AML-193 (cell line): ENCODE results near the gene RASAL3.
"Not testable (repeated sequence)": the region's sequence is repeated elsewhere in the genome, so short reads cannot be mapped to it uniquely, and the experiment has no call there.

Source experiments
- DNase-seq, 2 experiments: peaks; one replicate each; lab custom pipeline; 2025; lab: John Stamatoyannopoulos, UW

RASAL3 gene

DNA sequence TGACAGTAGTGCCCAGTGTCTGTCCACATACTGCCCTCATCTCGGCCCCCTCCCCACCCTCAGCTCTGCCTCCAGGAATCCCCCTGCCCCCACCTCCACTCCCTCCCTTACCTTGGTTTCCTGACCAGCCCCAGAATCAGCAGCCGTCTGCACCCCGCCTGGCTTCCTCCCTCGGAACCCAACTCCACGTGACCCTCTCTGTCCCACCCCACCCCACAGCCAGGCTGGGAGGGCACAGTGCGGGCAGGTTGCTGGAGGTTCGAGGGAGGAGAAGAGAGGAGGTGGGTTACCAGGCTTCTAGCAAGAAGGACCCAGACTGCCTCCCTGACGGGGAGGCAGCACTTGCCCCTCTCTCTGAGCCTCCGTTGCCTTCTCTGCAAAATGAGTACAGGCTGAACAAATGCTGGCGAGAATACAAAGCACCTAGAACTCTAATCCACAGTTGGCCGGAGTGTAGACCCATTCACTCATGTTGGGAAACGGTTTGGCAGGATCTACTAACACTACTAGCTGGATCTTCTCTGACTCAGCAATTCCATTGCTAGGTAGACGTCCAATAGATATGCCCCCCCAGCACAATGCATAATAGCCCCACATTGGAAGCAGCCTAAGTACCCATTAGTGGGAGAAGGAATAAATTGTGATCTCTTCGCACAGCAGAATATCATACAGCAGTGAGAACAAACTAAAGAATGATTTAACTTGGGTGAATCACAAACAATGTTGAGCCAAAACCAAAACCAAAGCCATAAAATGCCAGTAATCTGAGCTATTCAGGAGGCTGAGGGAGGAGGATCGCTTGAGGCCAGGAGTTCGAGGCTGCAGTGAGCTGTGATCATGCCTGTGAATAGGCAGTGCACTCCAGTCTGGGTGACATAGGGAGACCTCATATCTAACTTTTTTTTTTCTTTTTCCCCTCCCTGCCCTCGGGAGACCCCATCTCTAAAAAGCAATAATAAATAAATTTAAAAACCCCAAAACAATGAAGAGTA, at the start of gene RASAL3:
TSS of gene RASAL3 (minus strand) at position 151 of the 992 bp plus-strand sequence. CDS start 186 bp downstream, outside the sequence.
- DNase-seq: peak; percentile 26 to 40

DNA sequence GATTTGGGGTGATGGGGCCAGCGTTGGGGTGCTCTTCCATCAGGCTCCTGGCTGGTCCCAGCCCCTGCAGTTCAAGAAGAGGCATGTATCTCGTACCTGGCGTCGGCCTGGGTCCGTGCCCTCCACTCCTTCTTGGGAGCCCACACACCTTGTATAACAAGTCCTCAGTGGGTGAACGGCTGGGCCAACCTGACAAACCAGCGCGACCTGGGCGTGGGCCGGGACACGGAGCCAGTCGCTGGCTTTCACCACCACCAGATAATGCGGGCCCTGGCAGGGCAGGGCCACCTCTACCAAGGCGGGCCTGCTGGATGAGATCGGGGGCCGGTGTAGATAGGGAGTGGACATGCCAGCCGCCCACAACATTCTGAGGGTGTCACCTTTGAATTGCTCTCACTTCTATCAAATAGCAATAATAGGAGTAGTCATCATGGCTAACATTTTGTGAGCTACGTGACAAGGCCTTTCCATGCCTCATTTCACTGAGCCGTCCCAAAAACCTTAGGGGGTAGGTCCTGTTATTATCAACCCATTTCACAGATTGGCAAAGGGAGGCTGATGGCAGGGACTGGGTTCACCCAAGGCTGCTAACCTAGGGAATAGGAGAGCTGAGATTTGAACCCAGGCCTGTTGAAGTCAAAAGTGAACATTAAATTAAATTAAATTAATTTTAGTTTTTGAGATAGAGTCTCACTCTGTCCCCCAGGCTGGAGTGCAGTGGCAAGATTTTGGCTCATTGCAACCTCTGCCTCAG, 47.5 kb upstream of the RASAL3 start:
- no peak for DNase-seq

DNA sequence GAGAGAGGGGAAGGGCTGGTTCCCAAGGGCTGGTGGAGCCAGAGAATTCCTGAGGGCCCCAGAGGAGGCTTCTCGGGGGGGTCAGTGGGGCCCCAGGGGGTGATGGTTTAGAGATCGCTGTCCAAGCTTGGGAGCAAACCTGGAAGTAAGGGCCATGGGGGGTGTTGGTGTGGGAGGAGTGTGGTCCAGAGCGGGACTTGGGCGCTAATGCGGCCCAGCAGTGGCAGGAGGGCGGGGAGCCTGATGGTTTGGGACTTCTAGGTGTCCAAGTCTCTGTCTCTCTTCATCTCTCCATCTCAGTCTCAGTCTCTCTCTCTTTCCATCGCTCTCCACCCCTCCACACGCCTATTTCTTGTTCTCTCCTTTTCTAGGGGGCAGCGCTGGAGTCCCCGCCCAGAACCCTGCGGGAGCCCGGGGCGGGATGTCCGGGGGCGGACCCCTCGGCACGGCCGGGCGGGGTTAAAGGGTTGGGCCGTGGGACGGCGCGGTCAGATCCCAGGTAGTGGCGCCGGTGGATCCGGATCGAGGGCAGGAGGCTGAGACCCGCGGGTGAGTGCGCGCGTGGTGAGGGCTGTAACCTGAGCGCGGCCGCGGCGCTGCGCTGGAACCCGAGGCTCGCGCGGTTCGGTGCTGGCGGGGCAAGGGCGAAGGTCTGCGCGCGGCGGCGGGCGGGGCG, 43.8 kb upstream of the RASAL3 start, which contains the start of gene CYP4F22:
TSS of gene CYP4F22 (plus strand) at position 491 of the 676 bp plus-strand sequence. CDS start 16,812 bp downstream, outside the sequence.
- no peak for DNase-seq

DNA sequence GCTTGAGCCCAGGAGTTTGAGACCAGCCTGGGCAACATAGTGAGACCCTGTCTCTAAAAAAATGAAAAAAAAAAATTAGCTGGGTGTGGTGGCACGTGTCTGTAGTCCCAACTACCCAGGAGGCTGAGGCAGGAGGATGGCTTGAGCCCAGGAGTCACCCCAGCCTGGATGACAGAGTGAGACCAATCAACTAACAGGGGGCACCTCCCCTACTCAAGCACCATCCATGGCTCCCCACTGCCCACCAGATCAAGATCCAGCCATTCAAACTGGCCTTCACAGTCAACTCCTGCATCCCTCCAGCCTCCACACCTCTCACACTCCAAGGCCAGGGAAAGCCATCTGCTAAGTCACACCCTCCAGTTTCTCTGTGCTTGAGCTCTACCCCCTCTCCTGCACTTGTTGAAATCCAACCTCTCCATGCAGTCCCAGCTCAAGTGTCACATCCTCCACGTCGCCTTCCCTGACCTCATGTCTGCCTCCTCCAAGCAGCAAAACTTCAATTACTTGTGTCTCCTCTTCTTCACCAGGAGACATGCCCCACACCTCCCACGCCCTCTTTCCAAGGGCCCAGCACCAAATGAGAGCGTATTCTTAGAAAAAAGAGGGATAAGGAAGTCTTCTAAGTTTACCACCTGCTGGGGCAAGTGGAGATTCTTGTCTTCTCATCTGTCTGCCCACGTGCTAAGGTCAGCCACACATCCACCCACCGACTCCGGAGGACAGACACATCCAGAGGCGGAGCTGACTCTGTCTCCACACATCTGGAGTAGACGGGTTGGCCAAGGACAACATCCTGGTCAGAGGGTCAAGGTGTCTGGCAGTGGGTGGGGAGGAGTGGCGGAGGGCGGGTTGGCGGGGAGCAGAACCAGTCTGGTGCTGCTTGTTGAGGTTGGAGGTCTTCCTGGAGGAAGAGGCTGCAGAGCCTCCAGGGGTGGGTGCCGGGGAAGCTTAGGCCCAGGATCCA, 43.0 kb upstream of the RASAL3 start:
- no peak for DNase-seq

DNA sequence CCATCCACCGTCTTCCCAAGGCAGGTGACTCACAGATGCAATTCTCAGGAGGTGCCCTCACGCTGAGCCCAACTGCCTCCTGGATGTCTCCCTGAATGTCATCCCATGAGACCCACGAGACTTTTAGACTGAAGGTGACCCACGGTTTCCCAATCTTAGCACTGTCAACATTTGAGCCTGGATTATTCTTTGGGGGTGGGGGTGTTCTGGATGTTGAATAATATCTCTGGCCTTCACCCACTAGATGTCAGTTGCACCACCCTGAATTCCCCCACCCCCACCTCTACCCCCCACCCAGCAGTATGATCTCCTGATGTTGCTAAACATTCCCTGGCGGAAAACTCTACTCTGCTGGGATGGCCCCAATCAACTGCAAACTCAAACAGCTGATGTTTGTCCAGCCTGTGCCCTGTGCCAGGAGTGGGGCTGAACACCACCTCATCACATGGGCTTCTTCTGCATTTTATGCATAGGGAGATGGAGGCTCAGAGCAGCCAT, 41.8 kb upstream of the RASAL3 start:
- DNase-seq: no peak

DNA sequence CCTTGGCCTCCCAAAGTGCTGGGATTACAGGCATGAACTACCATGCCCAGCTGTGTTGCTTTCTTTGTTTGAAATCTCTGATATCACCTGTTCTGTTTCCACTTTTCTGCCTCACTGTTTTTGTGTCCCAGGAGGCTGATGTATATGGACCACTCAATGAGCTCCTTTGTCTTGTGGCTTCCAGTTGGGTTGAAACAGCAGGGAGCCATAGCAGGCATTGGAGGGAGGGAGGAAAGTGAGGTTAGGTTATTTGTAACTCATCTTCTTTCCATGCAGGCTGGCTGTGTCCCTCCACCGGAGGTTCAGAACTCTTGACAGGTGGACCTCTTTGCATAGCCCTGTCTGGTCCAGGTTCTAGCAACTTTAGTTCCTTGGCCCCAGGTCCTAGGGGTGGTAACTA, 37.9 kb upstream of the RASAL3 start:
- no peak for DNase-seq

DNA sequence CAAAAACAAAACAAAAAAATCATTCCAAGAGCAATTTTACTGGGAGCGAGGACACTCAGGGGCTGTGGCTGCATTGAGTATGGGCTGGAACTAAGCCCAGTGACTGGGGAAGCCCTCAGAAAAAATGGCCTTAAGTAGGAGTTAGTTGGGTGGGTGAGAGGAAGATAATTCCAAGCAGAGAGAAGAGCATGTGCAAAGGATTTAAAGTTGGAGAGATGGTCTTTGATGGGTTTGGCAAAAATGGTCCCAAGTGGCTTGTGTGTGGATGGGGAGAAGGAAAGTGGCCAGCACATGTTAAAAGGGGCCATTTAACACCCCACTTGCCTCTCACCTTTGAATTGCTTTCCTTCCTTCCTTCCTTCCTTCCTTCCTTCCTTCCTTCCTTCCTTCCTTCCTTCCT, 37.3 kb upstream of the RASAL3 start:
- DNase-seq: no peak

DNA sequence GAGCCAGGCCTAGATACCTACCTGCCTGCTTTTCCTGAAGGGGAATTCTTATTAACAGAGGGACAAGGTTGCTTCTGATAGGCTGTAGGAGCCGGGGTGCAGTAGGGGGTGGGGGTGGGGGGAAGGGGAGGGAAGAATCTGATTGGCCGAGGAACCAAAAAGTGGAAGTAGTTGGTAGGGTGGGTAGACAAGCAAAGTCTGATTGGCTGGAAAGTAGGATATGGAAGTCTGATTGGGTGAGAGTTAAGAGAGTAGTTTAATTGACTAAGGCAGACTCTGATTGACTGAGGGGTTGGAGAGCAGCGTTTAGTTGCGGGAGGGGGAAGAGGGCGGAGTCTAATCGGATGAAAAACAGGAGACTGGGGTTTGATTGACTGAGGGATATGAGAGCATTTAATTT, 34.6 kb upstream of the RASAL3 start:
- DNase-seq: no peak

DNA sequence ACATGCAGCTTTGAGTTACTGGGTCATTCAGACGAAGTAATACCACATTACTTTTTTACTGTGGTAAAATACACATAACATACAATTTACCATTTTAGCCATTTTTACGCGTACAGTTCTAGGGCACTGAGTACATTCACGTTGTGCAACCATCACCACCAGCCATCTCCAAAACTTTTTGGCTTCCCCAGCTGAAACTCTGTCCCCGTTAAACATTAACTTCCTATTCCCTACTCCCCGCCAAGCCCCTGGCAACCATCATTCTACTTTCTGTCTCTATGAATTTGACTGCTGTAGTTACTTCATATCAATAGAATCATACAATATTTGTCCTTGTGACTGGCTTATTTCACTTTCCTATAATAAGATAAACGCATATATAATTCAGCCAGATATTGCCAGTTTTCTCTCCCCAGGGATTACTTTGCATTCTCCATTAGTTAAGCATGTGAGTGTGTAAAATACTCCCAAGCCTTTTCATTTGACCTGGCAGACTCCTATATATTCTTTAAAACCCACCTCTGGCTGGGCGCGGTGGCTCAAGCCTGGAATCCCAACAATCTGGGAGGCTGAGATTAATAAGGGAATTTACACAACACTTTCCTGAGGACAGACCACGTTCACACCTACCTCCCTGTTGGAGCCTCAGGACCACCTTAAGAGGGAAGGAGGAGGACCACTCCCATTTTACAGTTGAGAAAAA, 34.0 kb upstream of the RASAL3 start:
- DNase-seq: no peak

DNA sequence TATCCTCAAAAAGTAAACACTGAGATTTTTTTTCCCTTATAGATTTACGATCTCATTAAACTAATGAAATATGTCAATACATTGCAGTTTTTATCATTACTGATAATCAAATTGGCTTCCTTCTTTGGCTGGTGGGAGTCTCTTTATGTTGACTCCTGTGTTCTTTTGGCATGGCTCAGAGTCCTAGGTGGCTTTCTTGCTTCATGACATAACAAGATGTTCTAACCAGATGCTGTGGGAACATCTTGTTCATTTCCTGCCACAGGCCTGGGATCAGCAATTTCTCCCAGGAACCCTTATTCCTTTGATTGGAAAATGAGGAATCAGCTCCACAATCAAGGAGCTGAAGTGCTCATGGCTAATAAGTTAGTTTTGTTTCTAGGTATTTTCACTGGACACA, 30.8 kb upstream of the RASAL3 start:
- no peak for DNase-seq

DNA sequence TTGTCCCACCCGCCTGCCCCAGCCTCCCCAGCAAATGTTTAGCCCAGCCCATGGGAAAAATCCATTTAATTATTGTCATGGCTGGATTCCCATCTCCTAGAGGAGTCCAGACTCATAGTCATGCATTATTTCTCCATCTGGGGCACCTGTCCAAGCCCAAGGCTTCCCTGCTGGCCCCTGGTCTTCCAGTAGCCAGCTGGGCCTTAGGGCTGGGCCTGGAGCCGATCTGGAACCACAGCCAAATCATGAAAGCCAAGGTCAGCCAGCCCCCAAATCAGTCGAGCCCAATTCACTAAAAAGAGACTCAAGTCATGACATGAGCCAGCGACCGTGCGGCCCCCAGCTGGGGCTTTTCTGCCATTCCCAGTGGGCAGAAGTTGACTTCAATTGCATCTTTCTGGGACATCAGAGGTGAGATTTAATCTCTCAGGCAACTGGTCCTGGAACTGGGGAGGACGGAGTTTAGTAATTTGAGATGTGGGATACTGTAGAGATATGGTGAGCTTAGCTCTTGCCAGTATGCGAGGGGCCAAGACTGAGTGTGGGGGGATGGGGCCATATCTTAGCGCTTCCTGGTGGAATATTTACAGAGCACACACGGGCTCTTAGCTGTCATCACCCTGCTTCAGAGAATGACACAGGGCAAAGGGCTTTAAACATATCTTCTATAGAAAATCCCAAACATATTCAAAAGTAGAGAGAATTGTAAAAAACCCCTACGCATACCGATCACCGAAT, 24.3 kb upstream of the RASAL3 start:
- no peak for DNase-seq

DNA sequence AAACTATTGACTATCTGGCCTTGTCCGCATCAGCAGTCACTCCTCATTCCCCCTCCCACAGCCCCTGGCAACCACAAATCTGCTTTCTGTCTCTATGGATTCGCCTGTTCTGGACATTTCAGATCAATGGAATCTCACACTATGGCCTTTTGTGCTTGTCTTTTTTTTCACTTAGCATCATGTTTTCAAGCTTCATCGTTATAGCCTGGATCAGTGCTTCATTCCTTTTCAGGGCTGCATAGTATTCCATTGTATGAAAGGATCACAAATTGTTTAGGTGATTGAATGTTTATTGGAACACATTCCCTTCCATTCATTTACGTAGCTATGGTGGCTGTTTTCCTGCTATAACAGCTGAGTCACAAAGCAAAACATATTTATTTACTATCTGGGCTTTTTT, 22.7 kb upstream of the RASAL3 start:
- no peak for DNase-seq

DNA sequence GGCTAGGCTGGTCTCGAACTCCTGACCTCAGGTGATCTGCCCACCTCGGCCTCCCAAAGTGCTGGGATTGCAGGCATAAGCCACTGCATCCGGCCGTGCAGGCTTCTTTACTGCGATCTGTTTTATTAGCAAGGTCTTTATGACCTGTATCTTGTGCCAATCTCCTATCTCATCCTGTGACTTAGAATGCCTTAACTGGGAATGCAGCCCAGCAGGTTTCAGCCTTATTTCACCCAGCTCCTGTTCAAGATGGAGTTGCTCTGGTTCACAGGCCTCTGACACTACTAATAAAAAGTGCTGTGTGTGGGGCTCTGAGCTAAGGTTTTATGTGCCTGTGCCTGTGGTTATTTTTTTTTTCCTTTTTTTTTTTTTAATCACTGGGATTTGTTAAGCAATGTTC, 21.4 kb upstream of the RASAL3 start:
- DNase-seq: not testable (repeated sequence)

DNA sequence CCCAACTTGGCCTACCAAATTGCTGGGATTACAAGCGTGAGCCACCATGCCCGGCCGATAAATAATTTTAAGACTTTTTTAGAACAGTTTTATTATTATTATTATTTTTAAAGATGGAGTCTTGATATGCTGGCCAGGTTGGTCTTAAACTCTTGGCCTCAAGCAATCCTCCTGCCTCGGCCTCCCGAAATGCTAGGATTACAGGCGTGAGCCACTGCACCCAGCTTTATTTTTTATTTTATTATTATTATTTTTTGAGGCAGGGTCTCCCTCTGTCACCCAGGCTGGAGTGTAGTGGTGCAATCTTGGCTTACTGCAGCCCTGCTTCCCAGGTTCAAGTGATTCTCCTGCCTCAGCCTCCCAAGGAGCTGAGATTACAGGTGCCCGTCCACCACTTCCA, 16.7 kb upstream of the RASAL3 start:
- not testable (repeated sequence) for DNase-seq

DNA sequence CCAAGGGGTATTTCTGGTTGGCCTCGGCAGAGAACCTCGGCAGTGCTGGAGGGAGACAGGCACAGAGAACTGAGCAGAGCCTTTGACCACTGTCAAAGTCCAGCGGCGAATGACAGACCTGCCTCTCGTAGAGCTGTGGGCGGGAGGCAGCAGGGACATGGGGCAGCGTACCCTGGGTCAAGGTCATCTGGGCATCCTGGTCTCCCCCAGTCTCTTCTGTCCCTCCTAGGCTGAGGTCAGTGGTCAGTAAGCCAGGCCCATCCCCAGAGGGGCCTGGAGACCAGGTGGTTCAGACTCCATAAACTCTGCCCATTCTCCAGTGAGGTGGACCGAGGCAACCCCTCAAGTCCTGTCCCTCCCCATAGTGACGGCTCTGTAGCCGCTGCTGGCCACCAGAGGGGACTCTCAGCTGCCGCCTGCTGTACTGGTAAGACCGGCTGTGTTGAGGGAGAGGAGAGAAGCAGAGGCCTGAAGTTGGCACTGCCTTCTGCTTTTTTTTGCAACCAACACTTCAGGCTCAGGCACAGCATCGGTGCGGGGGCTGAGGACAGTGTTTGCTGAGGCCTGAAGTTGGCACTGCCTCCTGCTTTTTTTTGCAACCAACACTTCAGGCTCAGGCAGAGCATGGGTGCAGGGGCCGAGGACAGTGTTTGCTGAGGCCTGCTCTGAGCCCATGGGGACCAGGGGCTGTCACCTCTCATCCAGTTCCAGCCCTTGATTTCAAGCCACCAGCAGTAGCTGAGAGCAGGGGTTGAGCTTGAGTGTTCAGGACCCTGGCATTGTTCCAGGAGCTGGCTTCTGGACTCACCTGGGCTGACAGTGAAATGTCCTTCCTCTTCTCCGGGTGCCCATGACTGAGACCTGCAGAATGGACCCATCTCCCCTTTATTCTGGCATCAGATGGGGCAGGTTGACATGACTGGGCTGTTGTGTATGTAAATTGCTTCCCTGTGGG, 15.3 kb upstream of the RASAL3 start, which contains the start of gene PGLYRP2:
TSS of gene PGLYRP2 (minus strand) at position 111 of the 955 bp plus-strand sequence. CDS start 130 bp downstream, outside the sequence.
- DNase-seq: peak; percentile 50 to 57

DNA sequence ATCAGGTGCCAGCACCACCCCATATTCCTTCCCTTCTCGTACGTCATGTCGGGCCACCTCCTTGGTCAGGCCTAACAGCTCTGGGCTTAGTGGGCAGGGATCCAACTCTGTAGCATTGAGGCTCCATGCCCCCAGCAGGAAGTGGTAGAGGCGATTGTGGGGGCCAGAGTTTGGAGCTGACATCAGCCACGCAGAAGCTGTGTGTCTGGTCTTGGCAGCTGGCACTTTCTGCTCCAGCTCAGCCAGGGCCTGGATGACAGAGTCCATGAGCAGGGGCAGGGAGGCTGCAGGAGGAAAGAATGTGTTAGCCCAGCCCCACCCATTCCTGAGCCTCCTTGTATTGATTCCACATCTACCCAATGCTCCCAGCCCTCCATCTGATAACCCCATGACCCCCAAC, 12.0 kb upstream of the RASAL3 start:
- DNase-seq: no peak

DNA sequence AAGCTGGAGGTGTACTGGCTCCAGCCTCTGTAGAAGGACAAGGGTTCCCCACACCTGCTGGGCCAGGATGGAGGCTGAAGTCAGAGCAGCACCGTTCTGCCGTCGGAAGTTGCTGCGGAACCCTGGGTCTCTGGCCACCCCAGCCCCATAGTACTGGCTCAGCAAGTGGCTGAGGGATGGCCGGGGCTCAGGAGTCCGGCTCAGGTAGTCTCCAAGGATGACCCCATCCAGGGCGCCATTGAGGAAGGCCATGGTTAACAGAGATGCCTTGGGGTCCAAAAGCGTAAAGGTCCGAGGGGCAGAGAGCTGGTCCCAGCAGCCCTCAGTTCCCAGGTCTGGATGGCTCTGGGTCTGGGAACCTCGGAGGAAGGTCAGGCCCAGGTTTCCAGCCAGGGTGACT, 11.3 kb upstream of the RASAL3 start:
- DNase-seq: no peak

DNA sequence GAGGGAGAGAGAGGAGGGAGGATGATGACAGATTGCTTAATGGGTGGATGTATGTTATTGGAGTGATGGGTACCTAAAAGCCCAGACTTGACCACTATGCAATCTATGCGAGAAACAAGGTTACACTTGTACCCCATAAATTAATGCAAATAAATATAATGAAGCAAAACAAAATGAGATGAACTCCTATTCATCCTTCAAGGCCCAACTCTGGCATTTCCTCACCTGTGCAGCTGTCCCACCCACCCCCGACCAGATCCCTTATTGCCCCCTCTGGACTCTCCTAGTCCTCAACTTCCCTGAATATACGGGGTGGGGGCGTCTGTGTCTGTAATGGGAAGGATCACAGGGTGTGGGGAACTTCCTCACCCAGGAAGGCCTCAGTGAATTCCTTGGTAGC, 10.8 kb upstream of the RASAL3 start:
- no peak for DNase-seq
